ENCODE data around the gene IER2.

The IER2 gene

GRCh38 chr19:13150187-13150930 lies at the start of gene IER2, which contains the start of gene STX10:
TSS of gene IER2 (plus strand) at chr19:13150411. CDS start at chr19:13153187, 2,776 bp downstream.
TSS of gene STX10 (minus strand) at chr19:13150375. CDS start at chr19:13150173, 202 bp downstream.
- Histone ChIP-seq H4K20me1 (ENCODE audit: insufficient read depth, low read length) (no peaks in the 10 kb centered on the region), H3K27me3 (ENCODE audit: low read depth, low read length) (no peaks in the 10 kb centered on the region), H3K9ac (ENCODE audit: low read length) (peak within 1 kb of the TSS; percentile 97), H3K9me3 (ENCODE audit: insufficient read depth, low read length) (no peaks in the 10 kb centered on the region), H3K27ac (ENCODE audit: low read length) (peak within 1 kb of the TSS; percentile 69), H3K4me2 (ENCODE audit: low read length) (peak within 1 kb of the TSS; percentile 82), H3K4me3 (ENCODE audit: low read length) (peak within 1 kb of the TSS; percentile 89), H3K79me2 (ENCODE audit: low read length) (peaks cover 28% of the 10 kb centered on the region), H3K36me3 (replicated peaks; ENCODE audit: low read depth, low read length) (peaks cover 14% of the 10 kb centered on the region), H3K4me1 (ENCODE audit: low read length) (peaks cover 33% of the 10 kb centered on the region), H2AFZ (ENCODE audit: low read depth, low read length) (peak within 1 kb of the TSS; percentile 62; the same call in 1 of the 2 replicates)
- no peak for TF ChIP-seq EZH2phosphoT487 (IDR thresholded peaks at IDR 0.05; ENCODE audit: low read depth)
- TF ChIP-seq, protein P1, sequence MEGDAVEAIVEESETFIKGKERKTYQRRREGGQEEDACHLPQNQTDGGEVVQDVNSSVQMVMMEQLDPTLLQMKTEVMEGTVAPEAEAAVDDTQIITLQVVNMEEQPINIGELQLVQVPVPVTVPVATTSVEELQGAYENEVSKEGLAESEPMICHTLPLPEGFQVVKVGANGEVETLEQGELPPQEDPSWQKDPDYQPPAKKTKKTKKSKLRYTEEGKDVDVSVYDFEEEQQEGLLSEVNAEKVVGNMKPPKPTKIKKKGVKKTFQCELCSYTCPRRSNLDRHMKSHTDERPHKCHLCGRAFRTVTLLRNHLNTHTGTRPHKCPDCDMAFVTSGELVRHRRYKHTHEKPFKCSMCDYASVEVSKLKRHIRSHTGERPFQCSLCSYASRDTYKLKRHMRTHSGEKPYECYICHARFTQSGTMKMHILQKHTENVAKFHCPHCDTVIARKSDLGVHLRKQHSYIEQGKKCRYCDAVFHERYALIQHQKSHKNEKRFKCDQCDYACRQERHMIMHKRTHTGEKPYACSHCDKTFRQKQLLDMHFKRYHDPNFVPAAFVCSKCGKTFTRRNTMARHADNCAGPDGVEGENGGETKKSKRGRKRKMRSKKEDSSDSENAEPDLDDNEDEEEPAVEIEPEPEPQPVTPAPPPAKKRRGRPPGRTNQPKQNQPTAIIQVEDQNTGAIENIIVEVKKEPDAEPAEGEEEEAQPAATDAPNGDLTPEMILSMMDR (IDR thresholded peaks at IDR 0.05; ENCODE audit: low read depth, low read length): peak; percentile 64

GRCh38 chr19:13100841-13101589 lies 49.2 kb upstream of the IER2 start:
- Histone ChIP-seq H3K27me3 (ENCODE audit: low read depth, low read length) (no peaks in the 10 kb centered on the region), H3K4me3 (ENCODE audit: low read length) (peak overlapping the region; percentile 90), H3K79me2 (ENCODE audit: low read length) (peaks cover 15% of the 10 kb centered on the region), H2AFZ (ENCODE audit: low read depth, low read length) (no peak overlapping the region), H3K9me3 (ENCODE audit: insufficient read depth, low read length) (no peaks in the 10 kb centered on the region), H3K27ac (ENCODE audit: low read length) (no peak overlapping the region), H4K20me1 (ENCODE audit: insufficient read depth, low read length) (peaks cover 5% of the 10 kb centered on the region; the same call in 1 of the 2 replicates), H3K9ac (ENCODE audit: low read length) (peak overlapping the region; percentile 92; the same call in 1 of the 2 replicates), H3K36me3 (replicated peaks; ENCODE audit: low read depth, low read length) (peaks cover 20% of the 10 kb centered on the region), H3K4me1 (ENCODE audit: low read length) (peaks cover 55% of the 10 kb centered on the region), H3K4me2 (ENCODE audit: low read length) (peak overlapping the region; percentile 100)
- TF ChIP-seq, protein P1 (IDR thresholded peaks at IDR 0.05; ENCODE audit: low read depth, low read length): peak; percentile 37
- no peak for TF ChIP-seq EZH2phosphoT487 (IDR thresholded peaks at IDR 0.05; ENCODE audit: low read depth)

DNA sequence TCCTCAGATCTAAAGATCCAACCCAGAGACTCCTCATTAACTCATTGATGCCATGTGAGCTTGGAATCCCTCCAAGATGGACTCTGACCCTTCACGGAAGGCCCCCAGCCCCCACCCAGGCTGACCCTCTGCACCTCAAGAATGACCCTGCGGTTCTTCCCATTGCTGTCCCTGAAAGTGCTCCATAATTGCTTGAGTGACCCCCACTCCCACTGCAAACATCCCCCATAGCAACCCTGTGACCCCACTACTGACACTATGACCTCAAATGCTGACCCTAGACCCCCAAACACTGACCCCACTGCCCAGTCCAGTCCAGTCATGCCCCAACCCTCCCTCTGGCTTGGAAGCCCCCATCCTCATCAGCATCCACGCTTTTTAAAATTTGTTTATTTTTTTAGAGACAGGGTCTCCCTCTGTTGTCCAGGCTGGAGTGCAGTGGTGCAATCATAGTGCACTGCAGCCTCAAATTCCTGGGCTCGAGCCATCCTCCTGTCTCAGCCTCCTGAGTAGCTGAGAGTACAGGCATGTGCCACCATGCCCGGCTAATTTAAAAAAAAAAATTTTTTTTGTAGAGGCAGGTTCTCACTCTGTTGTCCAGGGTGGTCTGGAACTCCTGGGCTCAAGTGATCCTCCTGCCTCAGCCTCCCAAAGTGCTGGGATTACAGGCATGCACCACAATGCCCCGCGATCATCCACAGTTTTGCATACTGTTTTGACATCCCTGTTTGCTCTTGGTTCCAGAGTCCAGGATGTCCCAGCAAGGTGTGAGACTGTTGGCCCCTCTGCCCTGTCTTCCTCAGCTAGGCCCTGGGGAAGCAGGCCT lies 48.4 kb upstream of the IER2 start:
- Histone ChIP-seq H3K27me3 (ENCODE audit: low read depth, low read length) (no peaks in the 10 kb centered on the region), H3K79me2 (ENCODE audit: low read length) (peaks cover 15% of the 10 kb centered on the region), H3K9me3 (ENCODE audit: insufficient read depth, low read length) (no peaks in the 10 kb centered on the region), H3K4me3 (ENCODE audit: low read length) (peak overlapping the region; percentile 90), H3K4me1 (ENCODE audit: low read length) (peaks cover 50% of the 10 kb centered on the region), H3K27ac (ENCODE audit: low read length) (peak overlapping the region; percentile 99), H2AFZ (ENCODE audit: low read depth, low read length) (no peak overlapping the region), H3K4me2 (ENCODE audit: low read length) (peak overlapping the region; percentile 100), H3K36me3 (replicated peaks; ENCODE audit: low read depth, low read length) (peaks cover 20% of the 10 kb centered on the region), H3K9ac (ENCODE audit: low read length) (peak overlapping the region; percentile 92), H4K20me1 (ENCODE audit: insufficient read depth, low read length) (peaks cover 5% of the 10 kb centered on the region; the same call in 1 of the 2 replicates)
- TF ChIP-seq, protein P1 (IDR thresholded peaks at IDR 0.05; ENCODE audit: low read depth, low read length): no peak
- TF ChIP-seq EZH2phosphoT487 (IDR thresholded peaks at IDR 0.05; ENCODE audit: low read depth): no peak

Data from OCI-LY3 (cell line).